ENCODE results near the gene ERCC6L2. TPM values are rescaled to one million over a fixed set of nuclear protein-coding genes. Genes with fewer than 3 reads are reported as not detected.

Gene ERCC6L2
- total RNA-seq, 2 experiments from 2014 or later: 40.7 to 47.2 TPM

GRCh38 chr9:96006961-96007360 is 131.5 kb downstream of the ERCC6L2 start:
- peaks cover 40% of the 10 kb centered on the region for H3K36me3 Mint-ChIP-seq (ENCODE audit: low read depth)
- no peak overlapping the region for H3K27ac Mint-ChIP-seq
- DNase-seq: no peak
- H3K4me3 Mint-ChIP-seq: no peak overlapping the region
- H3K4me1 Mint-ChIP-seq: peaks cover 36% of the 10 kb centered on the region
- no peaks in the 10 kb centered on the region for H3K27me3 Mint-ChIP-seq
- ChIA-PET CTCF (interaction anchor here (0.8 to 2.4 kb wide), 6 partner anchors 10 to 60 kb away, joined by 3 to 8 read pairs (median 4); no protein-coding TSS in a partner anchor), POLR2A (interaction anchor here (0.7 kb wide), 1 partner anchor 132 kb away, joined by 3 read pairs; no protein-coding TSS in a partner anchor)
- peaks cover 6% of the 10 kb centered on the region for H3K9me3 Mint-ChIP-seq

GRCh38 chr9:96008502-96009222 is 133.2 kb downstream of the ERCC6L2 start:
- POLR2A ChIA-PET: no interaction called here
- H3K27ac Mint-ChIP-seq: peak overlapping the region; percentile 89
- peaks cover 32% of the 10 kb centered on the region for H3K36me3 Mint-ChIP-seq (ENCODE audit: low read depth)
- H3K27me3 Mint-ChIP-seq: no peaks in the 10 kb centered on the region
- no peaks in the 10 kb centered on the region for H3K9me3 Mint-ChIP-seq
- peaks cover 41% of the 10 kb centered on the region for H3K4me1 Mint-ChIP-seq
- CTCF ChIA-PET: interaction anchor here (0.8 to 2.2 kb wide), 4 partner anchors 12 to 74 kb away, joined by 3 to 5 read pairs (median 3); no protein-coding TSS in a partner anchor
- no peak for DNase-seq
- H3K4me3 Mint-ChIP-seq: no peak overlapping the region

GRCh38 chr9:96009223-96009602 is 133.7 kb downstream of the ERCC6L2 start:
- CTCF ChIA-PET: interaction anchor here (0.7 to 1.8 kb wide), 5 partner anchors 9 to 74 kb away, joined by 3 to 7 read pairs (median 3); no protein-coding TSS in a partner anchor
- Mint-ChIP-seq H3K9me3 (no peaks in the 10 kb centered on the region), H3K36me3 (ENCODE audit: low read depth) (peaks cover 33% of the 10 kb centered on the region), H3K27ac (peak overlapping the region; percentile 89), H3K4me1 (peaks cover 45% of the 10 kb centered on the region), H3K27me3 (no peaks in the 10 kb centered on the region), H3K4me3 (peak overlapping the region; percentile 21)
- no peak for DNase-seq
- POLR2A ChIA-PET: interaction anchor here (1.1 kb wide), 1 partner anchor 134 kb away, joined by 4 read pairs; the partner anchor contains the start of gene ERCC6L2

GRCh38 chr9:96009690-96010472 is 134.4 kb downstream of the ERCC6L2 start:
- H3K27me3 Mint-ChIP-seq: no peaks in the 10 kb centered on the region
- peak; percentile 83 for DNase-seq

GRCh38 chr9:96014078-96014477 is 138.6 kb downstream of the ERCC6L2 start:
- ChIA-PET POLR2A (no interaction called here), CTCF (interaction anchor here (0.9 to 1.5 kb wide), 4 partner anchors 19 to 138 kb away, joined by 3 read pairs; no protein-coding TSS in a partner anchor)
- H3K4me3 Mint-ChIP-seq: peak overlapping the region; percentile 57
- H3K36me3 Mint-ChIP-seq (ENCODE audit: low read depth): peaks cover 41% of the 10 kb centered on the region
- peak; percentile 60 for DNase-seq
- H3K27ac Mint-ChIP-seq: peak overlapping the region; percentile 86
- H3K4me1 Mint-ChIP-seq: peaks cover 71% of the 10 kb centered on the region
- no peaks in the 10 kb centered on the region for H3K27me3 Mint-ChIP-seq
- no peaks in the 10 kb centered on the region for H3K9me3 Mint-ChIP-seq

More at GRCh38 chr9:96009690-96010472, 134.4 kb downstream of the ERCC6L2 start:
- Mint-ChIP-seq H3K9me3 (no peaks in the 10 kb centered on the region), H3K27ac (peak overlapping the region; percentile 89), H3K4me1 (peaks cover 50% of the 10 kb centered on the region), H3K4me3 (peak overlapping the region; percentile 40), H3K36me3 (ENCODE audit: low read depth) (peaks cover 29% of the 10 kb centered on the region)
- ChIA-PET POLR2A (interaction anchor here (1.1 kb wide), 1 partner anchor 135 kb away, joined by 4 read pairs; the partner anchor contains the start of gene ERCC6L2), CTCF (interaction anchor here (0.7 to 1.8 kb wide), 7 partner anchors 9 to 75 kb away, joined by 3 to 7 read pairs (median 3); no protein-coding TSS in a partner anchor)

- H3K4me3 Mint-ChIP-seq: peak overlapping the region; percentile 11
- H3K36me3 Mint-ChIP-seq (ENCODE audit: low read depth): peaks cover 33% of the 10 kb centered on the region
- peak; percentile 60 for DNase-seq
- CTCF ChIA-PET: interaction anchor here (0.9 to 1.7 kb wide), 2 partner anchors 10 to 12 kb away, joined by 3 to 5 read pairs; no protein-coding TSS in a partner anchor
- no peaks in the 10 kb centered on the region for H3K9me3 Mint-ChIP-seq
- peak overlapping the region; percentile 95 for H3K27ac Mint-ChIP-seq
- H3K4me1 Mint-ChIP-seq: peaks cover 62% of the 10 kb centered on the region
- H3K27me3 Mint-ChIP-seq: peaks cover 4% of the 10 kb centered on the region
- POLR2A ChIA-PET: no interaction called here
Measured at GRCh38 chr9:96015876-96016686, 140.6 kb downstream of the ERCC6L2 start.

Data from activated CD4-positive, alpha-beta T cell treated with anti-CD3 and anti-CD28 coated beads, Interleukin-2, amount 10 ng/mL, durations not matched to agents 7 days and 5 days (primary cell).